ENCODE data around the gene SLIT1.

GRCh38 chr10:97099089-97099488 lies 86.7 kb downstream of the SLIT1 start:
- TF ChIP-seq FOXA1 (IDR thresholded peaks at IDR 0.05): no peak
- TF ChIP-seq NFRKB (IDR thresholded peaks at IDR 0.05): no peak
- TF ChIP-seq FOXM1 (IDR thresholded peaks at IDR 0.05; ENCODE audit: borderline replicate concordance): no peak
- no peak for TF ChIP-seq SUZ12 (IDR thresholded peaks at IDR 0.05)
- no peak for TF ChIP-seq PKNOX1 (IDR thresholded peaks at IDR 0.05)
- TF ChIP-seq BHLHE40 (IDR thresholded peaks at IDR 0.05; ENCODE audit: borderline replicate concordance): no peak
- no peak for TF ChIP-seq HDGF (IDR thresholded peaks at IDR 0.05; ENCODE audit: borderline replicate concordance)
- no peak for TF ChIP-seq LEF1 (IDR thresholded peaks at IDR 0.05; ENCODE audit: borderline replicate concordance)
- TF ChIP-seq ZNF384 (IDR thresholded peaks at IDR 0.05): no peak
- no peak for TF ChIP-seq ARNT (IDR thresholded peaks at IDR 0.05)
- TF ChIP-seq CTBP1 (IDR thresholded peaks at IDR 0.05; ENCODE audit: borderline replicate concordance): no peak
- TF ChIP-seq L3MBTL2 (conservative IDR thresholded peaks at IDR 0.05): no peak
- no peak for TF ChIP-seq TARDBP (IDR thresholded peaks at IDR 0.05)
- no peak for TF ChIP-seq ELF4 (IDR thresholded peaks at IDR 0.05)
